Natural killer cell (primary cell): ENCODE measurements around the gene PSORS1C1. TPM values are rescaled to one million over a fixed set of nuclear protein-coding genes. Genes with fewer than 3 reads are reported as not detected.

Experiments
- ATAC-seq, 3 donors: fragments of 150-1000 bp in 2 of 3; fragments of 200-7000 bp in 1 of 3; cut with Tn5 transposase; 1 replicate in 1 of 3; 2 replicates in 2 of 3; pipeline ENCODE4 v1.10.0; 2021; ENCODE audit warnings: mild to moderate bottlenecking in 2 of 3, moderate library complexity in 2 of 3
- DNase-seq, 2 donors: peaks; one replicate each; pipeline versions ENCODE4 v3.0.0 to v3.0.0-alpha.2; 2013 to 2021; ENCODE audit warnings: mixed read lengths in 1 of 2
- H3K27ac ChIP-seq: one replicate; pipeline ENCODE4 v1.5.1; 2013; ENCODE audit warnings: mild to moderate bottlenecking, low read length
- H3K27me3 ChIP-seq: one replicate; pipeline ENCODE4 v1.6.1; 2013; ENCODE audit warnings: low read length; ENCODE audit not compliant: control insufficient read depth, insufficient read depth
- H3K36me3 ChIP-seq: one replicate; pipeline ENCODE4 v1.6.1; 2013; ENCODE audit warnings: low read length; ENCODE audit not compliant: control insufficient read depth, insufficient read depth
- H3K4me1 ChIP-seq: one replicate; pipeline ENCODE4 v1.6.1; 2013; ENCODE audit warnings: low read length; ENCODE audit not compliant: control insufficient read depth, insufficient read depth
- H3K4me3 ChIP-seq: one replicate; pipeline ENCODE4 v1.5.1; 2013; ENCODE audit warnings: low read length
- H3K9me3 ChIP-seq: one replicate; pipeline ENCODE4 v1.6.1; 2013; ENCODE audit warnings: low read length; ENCODE audit not compliant: control insufficient read depth, insufficient read depth
- H3K27ac Mint-ChIP-seq, 2 donors: one replicate each; pipeline ENCODE4 v1.8.0; 2022; ENCODE audit warnings: mild to moderate bottlenecking in 2 of 2, mixed read lengths in 2 of 2, moderate library complexity in 1 of 2
- H3K27me3 Mint-ChIP-seq, 2 donors: one replicate each; pipeline ENCODE4 v1.8.0; 2022; ENCODE audit warnings: low read depth in 2 of 2, mixed read lengths in 2 of 2
- H3K36me3 Mint-ChIP-seq: one replicate; pipeline ENCODE4 v1.8.0; 2022; ENCODE audit warnings: mixed read lengths
- H3K4me1 Mint-ChIP-seq, 2 donors: one replicate each; pipeline ENCODE4 v1.8.0; 2022; ENCODE audit warnings: mixed read lengths in 2 of 2
- H3K4me3 Mint-ChIP-seq: one replicate; pipeline ENCODE4 v1.8.0; 2022; ENCODE audit warnings: mild to moderate bottlenecking, moderate library complexity, mixed read lengths
- H3K9me3 Mint-ChIP-seq, 2 donors: one replicate each; pipeline ENCODE4 v1.8.0; 2022; ENCODE audit warnings: mixed read lengths in 2 of 2
- CTCF ChIP-seq: fragments of 200-600 bp; IDR thresholded peaks from one replicate; pipeline ENCODE4 v1.8.0; 2022; ENCODE audit warnings: antibody characterized with exemption
- WGBS: methylation state at CpG from one replicate; pipeline ENCODE4 v1.1.7; 2013; ENCODE audit warnings: missing lambda C conversion rate; ENCODE audit not compliant: insufficient coverage; 5-methylcytosine and 5-hydroxymethylcytosine counted together
- intact Hi-C: fragments of 100-400 bp; cut with micrococcal nuclease; formaldehyde crosslinking; loops from one replicate; pipeline ENCODE4 v1.14.2; 2022
- total RNA-seq, 4 donors: library from RNA; stranded (reverse); fragments of 120-200 nt in 1 of 4; gene quantifications; one replicate each; pipeline versions ENCODE4 v1.2.3 to v1.2.4, GENCODE V29; 2013 to 2022

PSORS1C1 gene
- total RNA-seq, 3 donors from 2014 or later (not counting 1 experiment from before 2014, with no cell fraction given), result not detected

- ATAC-seq, result no peak
- WGBS, result 64% methylated on average over 6 of the region's 8 CpGs
- H3K27ac ChIP-seq, result no peak overlapping the region
- intact Hi-C loops, result loop anchor here (10.0 kb wide), 1 partner anchor 169 kb away; the partner anchor contains the start of gene VARS2
- Mint-ChIP-seq H3K4me3 (no peak overlapping the region), H3K27me3 (peaks cover 6 to 20% of the 10 kb centered on the region in 2 donors), H3K9me3 (no peaks in the 10 kb centered on the region), H3K4me1 (peaks cover 9 to 10% of the 10 kb centered on the region in 2 donors), H3K27ac (no peak overlapping the region), H3K36me3 (no peaks in the 10 kb centered on the region)
- peak in 1 of 2 donors; percentile 63 for DNase-seq
- no peaks in the 10 kb centered on the region for H3K36me3 ChIP-seq
- TF ChIP-seq CTCF, result no peak
- no peak overlapping the region for H3K4me3 ChIP-seq
- peaks cover 12% of the 10 kb centered on the region for H3K4me1 ChIP-seq
- H3K9me3 ChIP-seq, result no peaks in the 10 kb centered on the region
- H3K27me3 ChIP-seq, result peaks cover 5% of the 10 kb centered on the region
Observed at GRCh38 chr6:31083742-31084354, 30.8 kb upstream of the PSORS1C1 start.

- H3K36me3 ChIP-seq, result no peaks in the 10 kb centered on the region
- WGBS, result 49% methylated on average over 6 of the region's 7 CpGs
- Mint-ChIP-seq H3K27me3 (peaks cover 2 to 12% of the 10 kb centered on the region in 2 donors), H3K4me3 (no peak overlapping the region), H3K36me3 (no peaks in the 10 kb centered on the region), H3K27ac (no peak overlapping the region), H3K9me3 (no peaks in the 10 kb centered on the region), H3K4me1 (peaks cover 0 to 10% of the 10 kb centered on the region in 2 donors)
- H3K27me3 ChIP-seq, result peaks cover 5% of the 10 kb centered on the region
- no peak overlapping the region for H3K4me3 ChIP-seq
- intact Hi-C loops, result loop anchor here (1.0 to 10.0 kb wide), 2 partner anchors 172 to 259 kb away; partner anchors contain the start of gene VARS2
- peaks cover 4% of the 10 kb centered on the region for H3K4me1 ChIP-seq
- H3K27ac ChIP-seq, result no peak overlapping the region
- no peak for TF ChIP-seq CTCF
- no peaks in the 10 kb centered on the region for H3K9me3 ChIP-seq
- no peak for DNase-seq
- ATAC-seq, result no peak
Observed at GRCh38 chr6:31086788-31087440, 27.7 kb upstream of the PSORS1C1 start.

DNA sequence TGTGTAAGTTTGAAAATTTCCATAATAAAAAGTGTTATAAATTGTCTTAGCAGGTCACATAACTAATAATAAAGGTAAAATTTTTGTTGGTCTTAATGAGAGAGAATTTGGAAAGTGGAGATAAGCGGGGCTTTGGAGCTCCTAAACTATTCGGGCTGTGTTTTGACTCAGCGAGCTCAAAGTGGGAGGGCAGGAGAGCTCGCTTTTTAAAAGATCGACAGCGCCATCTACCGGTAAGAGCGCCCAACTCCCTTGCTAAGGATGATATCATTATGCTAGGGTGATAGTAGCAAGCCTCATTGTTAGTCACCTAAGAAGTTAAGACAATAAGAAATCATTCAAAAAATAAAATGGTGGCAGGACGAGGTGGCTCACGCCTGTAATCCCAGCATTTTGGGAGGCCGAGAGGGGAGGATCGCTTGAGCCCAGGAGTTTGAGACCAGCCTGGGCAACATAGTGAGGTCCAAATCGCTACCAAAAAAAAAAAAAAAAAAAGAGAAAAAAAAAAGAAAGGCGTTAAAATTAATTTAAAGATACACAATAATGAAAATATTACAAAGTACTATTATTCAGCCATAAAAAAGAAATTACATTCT lies 27.0 kb upstream of the PSORS1C1 start:
- DNase-seq, result peak; percentile 73 to 95
- WGBS, result under 1% methylated on average over 12 of the region's 14 CpGs
- Mint-ChIP-seq H3K9me3 (no peaks in the 10 kb centered on the region), H3K4me1 (peaks cover 0 to 10% of the 10 kb centered on the region in 2 donors), H3K27me3 (peaks cover 2 to 12% of the 10 kb centered on the region in 2 donors), H3K27ac (no peak overlapping the region), H3K36me3 (no peaks in the 10 kb centered on the region), H3K4me3 (no peak overlapping the region)
- H3K27ac ChIP-seq, result no peak overlapping the region
- H3K9me3 ChIP-seq, result no peaks in the 10 kb centered on the region
- no peak overlapping the region for H3K4me3 ChIP-seq
- peak; percentile 72 for TF ChIP-seq CTCF
- intact Hi-C loops, result loop anchor here (1.0 to 10.0 kb wide), 2 partner anchors 173 to 259 kb away; partner anchors contain the start of gene VARS2
- ATAC-seq, result peak; percentile 90 to 99 (median 99)
- peaks cover 4% of the 10 kb centered on the region for H3K4me1 ChIP-seq
- no peaks in the 10 kb centered on the region for H3K36me3 ChIP-seq
- peaks cover 5% of the 10 kb centered on the region for H3K27me3 ChIP-seq
